ENCODE measurements around the gene RHCG. TPM values are rescaled to one million over a fixed set of nuclear protein-coding genes. Genes with fewer than 3 reads are reported as not detected.

RHCG gene
- total RNA-seq, 1 donor, result not detected

DNA sequence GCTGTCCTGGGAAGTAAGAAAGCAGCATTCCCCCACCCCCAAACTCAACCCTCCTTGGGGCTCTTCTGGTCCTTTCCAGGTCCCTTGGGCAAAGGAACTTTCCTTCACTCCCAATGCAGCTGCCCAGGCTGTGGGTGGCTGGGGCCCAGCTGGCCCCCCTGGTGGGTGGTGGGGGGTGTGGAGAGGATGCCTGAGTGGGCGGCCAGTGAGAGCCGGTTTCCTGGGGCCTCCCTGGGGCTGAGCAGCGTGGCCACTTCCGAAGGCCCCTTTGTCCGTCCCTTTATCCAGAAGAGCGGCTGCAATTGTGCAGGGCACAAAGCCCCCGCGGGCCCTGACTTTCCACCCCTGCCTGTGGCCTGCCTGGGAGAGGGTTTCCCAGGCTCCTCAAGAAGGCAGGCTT is 61.0 kb downstream of the RHCG start:
- TF ChIP-seq CTCF (IDR thresholded peaks at IDR 0.05; ENCODE audit: insufficient read depth, low read depth, low read length), result no peak
- H3K4me3 ChIP-seq (ENCODE audit: low read depth, low read length), result no peak overlapping the region
- DNase-seq (ENCODE audit: low read depth), result no peak

- no peak overlapping the region for H3K4me3 ChIP-seq (ENCODE audit: low read depth, low read length)
- no peak for TF ChIP-seq CTCF (IDR thresholded peaks at IDR 0.05; ENCODE audit: insufficient read depth, low read depth, low read length)
- no peak for DNase-seq (ENCODE audit: low read depth)
Observed at GRCh38 chr15:89433686-89434085, 62.7 kb downstream of the RHCG start.

- H3K4me3 ChIP-seq (ENCODE audit: low read depth, low read length), result peak overlapping the region; percentile 55
- peak; percentile 91 for TF ChIP-seq CTCF (IDR thresholded peaks at IDR 0.05; ENCODE audit: insufficient read depth, low read depth, low read length)
- peak; percentile 59 for DNase-seq (ENCODE audit: low read depth)
Observed at GRCh38 chr15:89430530-89431341, 65.6 kb downstream of the RHCG start.

GRCh38 chr15:89429986-89430385 is 66.4 kb downstream of the RHCG start:
- TF ChIP-seq CTCF (IDR thresholded peaks at IDR 0.05; ENCODE audit: insufficient read depth, low read depth, low read length), result no peak
- DNase-seq (ENCODE audit: low read depth), result no peak

GRCh38 chr15:89429023-89429422 is 67.4 kb downstream of the RHCG start:
- TF ChIP-seq CTCF (IDR thresholded peaks at IDR 0.05; ENCODE audit: insufficient read depth, low read depth, low read length), result no peak
- DNase-seq (ENCODE audit: low read depth), result no peak
- H3K4me3 ChIP-seq (ENCODE audit: low read depth, low read length), result no peak overlapping the region

More at GRCh38 chr15:89429986-89430385, 66.4 kb downstream of the RHCG start:
- H3K4me3 ChIP-seq (ENCODE audit: low read depth, low read length), result no peak overlapping the region

GRCh38 chr15:89428246-89428645 is 68.1 kb downstream of the RHCG start:
- DNase-seq (ENCODE audit: low read depth), result no peak
- H3K4me3 ChIP-seq (ENCODE audit: low read depth, low read length), result no peak overlapping the region
- no peak for TF ChIP-seq CTCF (IDR thresholded peaks at IDR 0.05; ENCODE audit: insufficient read depth, low read depth, low read length)

GRCh38 chr15:89426500-89426899 is 69.9 kb downstream of the RHCG start:
- TF ChIP-seq CTCF (IDR thresholded peaks at IDR 0.05; ENCODE audit: insufficient read depth, low read depth, low read length), result no peak
- DNase-seq (ENCODE audit: low read depth), result no peak

More at GRCh38 chr15:89426500-89426899, 69.9 kb downstream of the RHCG start:
- no peak overlapping the region for H3K4me3 ChIP-seq (ENCODE audit: low read depth, low read length)

Measured in fibroblast of villous mesenchyme (primary cell).